HUES6 (cell line): ENCODE measurements around the gene LIMA1.
"Not testable (repeated sequence)": the region's sequence is repeated elsewhere in the genome, so short reads cannot be mapped to it uniquely, and the experiment has no call there.

ENCODE experiments used
- H3K27ac ChIP-seq: 2 replicates; pipeline ENCODE4 v1.7.0; 2013; ENCODE audit warnings: low read depth, mild to moderate bottlenecking, low read length, inconsistent platforms
- H3K27me3 ChIP-seq: 2 replicates; pipeline ENCODE4 v1.6.1; 2013; ENCODE audit warnings: low read length; ENCODE audit not compliant: control insufficient read depth, insufficient read depth
- H3K36me3 ChIP-seq: 2 replicates; pipeline ENCODE4 v1.6.1; 2013; ENCODE audit warnings: low read length; ENCODE audit not compliant: control insufficient read depth, insufficient read depth
- H3K4me1 ChIP-seq: 2 replicates; pipeline ENCODE4 v1.6.1; 2013; ENCODE audit warnings: low read length; ENCODE audit not compliant: control insufficient read depth, insufficient read depth
- H3K4me3 ChIP-seq: 2 replicates; pipeline ENCODE4 v1.5.1; 2013; ENCODE audit warnings: low read depth, low read length
- H3K9ac ChIP-seq: one replicate; pipeline ENCODE4 v1.6.1; 2013; ENCODE audit warnings: mild to moderate bottlenecking, low read length
- H3K9me3 ChIP-seq: 2 replicates; pipeline ENCODE4 v1.6.1; 2013; ENCODE audit warnings: low read depth, low read length; ENCODE audit not compliant: control insufficient read depth, insufficient read depth

Gene LIMA1

GRCh38 chr12:50285253-50285652 lies 1.9 kb upstream of the LIMA1 start:
- Histone ChIP-seq H3K27ac (no peak overlapping the region), H3K4me1 (peaks cover 13% of the 10 kb centered on the region), H3K36me3 (no peaks in the 10 kb centered on the region), H3K9me3 (no peaks in the 10 kb centered on the region), H3K27me3 (peaks cover 23% of the 10 kb centered on the region; the same call in 1 of the 2 replicates), H3K4me3 (no peak overlapping the region), H3K9ac (no peak overlapping the region)

DNA sequence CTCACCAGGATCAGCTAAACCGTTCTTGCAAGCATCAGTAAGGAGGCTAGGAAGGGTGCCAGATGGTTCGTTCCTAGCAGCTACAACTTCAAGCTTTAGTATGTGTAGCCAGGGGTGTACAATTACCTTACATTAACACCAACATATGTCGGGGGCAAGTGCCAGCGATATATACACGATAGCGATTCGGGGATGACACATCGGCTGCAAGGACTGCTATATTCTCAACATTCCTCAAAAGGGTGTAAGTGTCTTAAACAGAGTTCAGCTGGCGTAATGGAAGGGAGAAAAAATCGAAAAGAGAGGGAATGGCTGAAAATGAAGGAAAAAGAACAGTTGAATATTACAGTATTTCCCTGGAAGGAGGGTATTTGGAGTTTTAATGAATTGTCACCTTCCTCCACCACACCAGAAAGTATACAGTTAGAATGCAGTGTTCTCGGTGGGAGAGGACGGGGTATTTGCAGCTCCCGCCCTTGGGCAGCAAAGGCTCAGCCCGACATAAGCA lies 545 bp downstream of the LIMA1 start:
- H3K9ac ChIP-seq, result peak overlapping the region; percentile 41
- H3K4me1 ChIP-seq, result peaks cover 13% of the 10 kb centered on the region
- no peak overlapping the region for H3K27ac ChIP-seq
- no peaks in the 10 kb centered on the region for H3K36me3 ChIP-seq
- H3K4me3 ChIP-seq, result peak overlapping the region; percentile 78
- H3K27me3 ChIP-seq, result peaks cover 23% of the 10 kb centered on the region; the same call in 1 of the 2 replicates
- H3K9me3 ChIP-seq, result no peaks in the 10 kb centered on the region

DNA sequence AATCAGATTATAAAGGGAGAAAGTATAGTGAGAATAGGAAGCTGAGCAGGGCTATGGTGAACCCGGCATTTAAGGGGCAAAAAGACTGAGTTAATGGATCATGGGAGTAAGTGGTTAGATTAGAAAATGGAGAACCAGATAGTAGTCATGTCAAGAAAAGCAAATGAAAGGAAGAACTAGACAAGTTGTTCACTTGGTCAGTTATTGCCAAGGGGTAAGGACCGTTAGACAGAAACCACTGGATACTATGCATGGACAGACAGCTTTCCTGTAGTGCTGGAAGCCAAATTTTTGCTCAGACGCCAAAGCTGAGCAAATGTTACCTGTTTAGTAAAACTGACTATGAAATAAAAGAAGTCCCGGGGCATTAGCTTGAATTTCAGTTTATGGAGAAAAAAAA lies 3.8 kb downstream of the LIMA1 start:
- Histone ChIP-seq H3K27me3 (peaks cover 23% of the 10 kb centered on the region; the same call in 1 of the 2 replicates), H3K9ac (no peak overlapping the region), H3K9me3 (no peaks in the 10 kb centered on the region), H3K27ac (no peak overlapping the region), H3K36me3 (no peaks in the 10 kb centered on the region), H3K4me1 (peaks cover 13% of the 10 kb centered on the region), H3K4me3 (no peak overlapping the region)

- Histone ChIP-seq H3K36me3 (no peaks in the 10 kb centered on the region), H3K9ac (no peak overlapping the region), H3K27me3 (peaks cover 12% of the 10 kb centered on the region; the same call in 1 of the 2 replicates), H3K27ac (no peak overlapping the region), H3K4me1 (no peaks in the 10 kb centered on the region), H3K4me3 (no peak overlapping the region), H3K9me3 (no peaks in the 10 kb centered on the region)
These were observed 6.2 kb downstream of the LIMA1 start for GRCh38 chr12:50276912-50277671.

DNA sequence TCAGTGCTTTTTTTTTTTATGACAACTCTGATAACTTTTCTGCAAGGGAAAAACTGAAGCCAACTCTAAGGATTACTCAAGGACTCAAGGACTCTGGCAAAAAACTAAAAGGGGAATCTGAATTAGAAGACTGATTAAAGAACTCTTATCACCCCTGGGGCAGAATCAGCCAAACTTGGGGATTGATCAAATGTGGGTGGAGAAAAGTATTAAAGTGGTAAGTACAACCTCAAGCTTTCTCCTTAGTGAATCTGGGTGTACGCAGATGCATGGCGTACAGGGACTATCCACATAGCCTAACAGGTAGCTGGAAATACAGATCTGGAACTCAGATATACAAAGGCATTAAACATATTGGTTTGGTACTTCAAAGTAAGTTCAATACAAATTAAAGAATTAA lies 7.3 kb downstream of the LIMA1 start:
- H3K9ac ChIP-seq, result no peak overlapping the region
- no peaks in the 10 kb centered on the region for H3K36me3 ChIP-seq
- no peaks in the 10 kb centered on the region for H3K9me3 ChIP-seq
- H3K27ac ChIP-seq, result no peak overlapping the region
- H3K27me3 ChIP-seq, result peaks cover 4% of the 10 kb centered on the region; the same call in 1 of the 2 replicates
- no peak overlapping the region for H3K4me3 ChIP-seq
- peaks cover 8% of the 10 kb centered on the region for H3K4me1 ChIP-seq

- H3K4me1 ChIP-seq, result peaks cover 8% of the 10 kb centered on the region
- H3K27ac ChIP-seq, result no peak overlapping the region
- H3K36me3 ChIP-seq, result no peaks in the 10 kb centered on the region
- no peak overlapping the region for H3K4me3 ChIP-seq
- no peaks in the 10 kb centered on the region for H3K9me3 ChIP-seq
- H3K27me3 ChIP-seq, result peaks cover 2% of the 10 kb centered on the region; the same call in 1 of the 2 replicates
- H3K9ac ChIP-seq, result no peak overlapping the region
These were observed 7.8 kb downstream of the LIMA1 start for GRCh38 chr12:50275556-50275955.

- not testable (repeated sequence) for H3K27me3 ChIP-seq, H3K4me1 ChIP-seq, H3K36me3 ChIP-seq, H3K9me3 ChIP-seq, H3K27ac ChIP-seq, H3K4me3 ChIP-seq, H3K9ac ChIP-seq
These were observed 8.2 kb downstream of the LIMA1 start for GRCh38 chr12:50275127-50275526.

DNA sequence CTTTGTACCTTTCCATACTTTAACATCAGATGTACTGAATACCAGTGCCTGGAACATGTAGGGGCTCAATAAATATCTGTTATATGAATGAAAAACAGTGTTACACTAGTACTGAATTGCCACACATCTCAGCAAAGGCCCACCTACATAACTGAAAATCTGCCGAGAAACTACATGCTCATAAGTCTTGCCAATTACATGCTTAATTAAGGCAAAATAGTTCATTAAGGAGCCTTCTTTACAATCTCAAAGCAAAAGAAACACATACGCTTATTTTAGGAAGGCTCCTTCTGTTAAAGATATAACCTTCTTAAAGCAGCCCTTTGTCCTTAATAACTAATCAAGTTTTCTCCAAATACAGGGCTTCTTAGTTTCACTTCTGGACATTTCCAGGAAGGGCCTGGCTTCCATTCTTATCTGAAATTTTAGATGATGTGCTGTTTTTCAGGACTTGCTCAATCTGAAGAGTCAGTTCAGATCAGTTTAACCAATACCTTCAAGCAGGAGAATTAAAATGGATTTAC lies 11.5 kb downstream of the LIMA1 start:
- H3K27me3 ChIP-seq, result no peaks in the 10 kb centered on the region
- peaks cover 8% of the 10 kb centered on the region for H3K4me1 ChIP-seq
- H3K27ac ChIP-seq, result peak overlapping the region; percentile 14; the same call in 1 of the 2 replicates
- no peaks in the 10 kb centered on the region for H3K9me3 ChIP-seq
- no peaks in the 10 kb centered on the region for H3K36me3 ChIP-seq
- H3K4me3 ChIP-seq, result no peak overlapping the region
- no peak overlapping the region for H3K9ac ChIP-seq

DNA sequence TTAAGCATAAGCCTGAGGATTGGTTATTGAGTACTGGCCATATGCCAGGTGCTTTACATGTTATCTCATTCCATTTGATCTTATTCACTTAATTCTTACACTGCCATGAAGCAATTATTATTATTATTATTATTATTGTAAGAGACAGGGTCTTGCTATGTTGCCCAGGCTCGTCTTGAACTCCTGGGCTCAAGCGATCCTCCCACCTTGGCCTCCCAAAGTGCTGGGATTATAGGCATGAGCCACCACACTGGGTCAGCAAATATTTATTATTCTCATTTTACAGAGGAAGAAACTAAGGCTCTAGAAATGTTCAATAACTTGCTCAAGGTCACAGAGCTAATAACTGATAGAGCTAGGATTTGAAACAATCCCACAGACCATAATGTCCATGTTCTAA lies 14.8 kb downstream of the LIMA1 start:
- Histone ChIP-seq H3K4me1 (peaks cover 8% of the 10 kb centered on the region), H3K27me3 (no peaks in the 10 kb centered on the region), H3K4me3 (no peak overlapping the region), H3K9ac (no peak overlapping the region), H3K36me3 (no peaks in the 10 kb centered on the region), H3K27ac (no peak overlapping the region), H3K9me3 (peaks cover 6% of the 10 kb centered on the region; the same call in 1 of the 2 replicates)

DNA sequence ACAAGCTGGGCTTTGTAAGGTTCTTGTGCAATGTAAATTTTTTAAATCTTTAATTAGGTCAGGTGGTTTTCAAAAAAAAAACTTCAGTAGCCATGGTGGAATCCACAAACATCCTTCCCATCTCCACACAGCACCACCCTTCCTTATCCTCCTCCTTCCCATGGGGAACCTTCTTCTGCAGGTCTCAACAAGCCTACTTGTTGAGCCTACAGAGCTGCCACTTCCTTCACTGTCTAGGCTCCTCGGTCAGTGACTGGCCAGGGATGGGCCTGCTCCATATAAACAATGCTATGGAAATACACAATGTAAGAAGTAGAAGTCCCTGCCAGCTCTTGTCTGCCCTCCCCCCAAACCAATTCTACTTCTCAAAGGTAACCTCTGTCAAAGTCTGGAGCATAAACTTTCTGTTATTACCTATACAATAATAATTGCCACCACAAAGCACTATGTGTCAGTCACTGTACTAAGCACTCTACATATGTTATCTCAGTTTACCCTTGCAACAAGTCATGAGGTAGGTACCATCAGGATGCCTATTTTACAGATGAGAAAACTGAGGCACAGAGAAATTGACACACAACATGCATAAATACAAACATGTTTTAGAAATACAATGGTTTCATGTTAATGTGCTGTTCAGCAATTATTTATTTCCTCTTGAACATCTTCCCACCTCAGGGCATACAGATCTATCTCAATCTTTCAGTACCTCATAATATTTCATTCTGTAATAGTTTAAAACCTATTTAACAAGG lies 17.4 kb downstream of the LIMA1 start:
- Histone ChIP-seq H3K9ac (no peak overlapping the region), H3K9me3 (peaks cover 6% of the 10 kb centered on the region; the same call in 1 of the 2 replicates), H3K4me3 (no peak overlapping the region), H3K27ac (no peak overlapping the region), H3K4me1 (no peaks in the 10 kb centered on the region), H3K36me3 (no peaks in the 10 kb centered on the region), H3K27me3 (no peaks in the 10 kb centered on the region)

DNA sequence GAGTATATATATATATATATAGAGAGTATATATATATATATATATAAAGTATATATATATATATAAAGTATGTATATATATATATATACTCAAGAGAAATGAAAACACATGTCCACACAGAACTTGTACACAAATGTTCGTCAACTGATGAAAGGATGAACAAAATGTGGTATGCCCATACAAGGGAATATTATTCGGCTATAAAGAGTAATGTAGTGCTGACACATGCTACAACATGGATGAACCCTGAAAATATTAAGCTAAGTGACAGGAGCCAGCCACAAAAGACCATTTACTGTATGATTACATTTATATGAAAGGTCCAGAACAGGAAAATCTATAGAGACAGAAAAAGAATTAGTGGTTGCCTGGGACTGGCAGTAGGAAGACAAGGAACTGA lies 19.5 kb downstream of the LIMA1 start:
- no peak overlapping the region for H3K9ac ChIP-seq
- H3K4me3 ChIP-seq, result no peak overlapping the region
- peaks cover 6% of the 10 kb centered on the region; the same call in 1 of the 2 replicates for H3K9me3 ChIP-seq

More for the DNA sequence above, 19.5 kb downstream of the LIMA1 start:
- H3K4me1 ChIP-seq, result no peaks in the 10 kb centered on the region
- H3K27ac ChIP-seq, result no peak overlapping the region
- no peaks in the 10 kb centered on the region for H3K36me3 ChIP-seq
- no peaks in the 10 kb centered on the region for H3K27me3 ChIP-seq
